AG10803 (cell line): ENCODE data around the gene ERBB2.

ENCODE experiments used
- DNase-seq: peaks from one replicate; pipeline ENCODE4 v3.0.0; 2010; ENCODE audit warnings: low read depth
- H3K4me3 ChIP-seq: 2 replicates; pipeline ENCODE4 v1.5.1; 2011; ENCODE audit warnings: mild to moderate bottlenecking, low read length, control low read depth
- TF ChIP-seq, protein P1 (sequence below): conservative IDR thresholded peaks from 2 replicates; pipeline ENCODE4 v1.5.1; 2011; ENCODE audit warnings: mild to moderate bottlenecking, low read length, control low read depth, inconsistent platforms

Gene ERBB2

GRCh38 chr17:39661744-39662541 lies 37.9 kb upstream of the ERBB2 start:
- H3K4me3 ChIP-seq = no peak overlapping the region
- DNase-seq = no peak
- TF ChIP-seq, protein P1, sequence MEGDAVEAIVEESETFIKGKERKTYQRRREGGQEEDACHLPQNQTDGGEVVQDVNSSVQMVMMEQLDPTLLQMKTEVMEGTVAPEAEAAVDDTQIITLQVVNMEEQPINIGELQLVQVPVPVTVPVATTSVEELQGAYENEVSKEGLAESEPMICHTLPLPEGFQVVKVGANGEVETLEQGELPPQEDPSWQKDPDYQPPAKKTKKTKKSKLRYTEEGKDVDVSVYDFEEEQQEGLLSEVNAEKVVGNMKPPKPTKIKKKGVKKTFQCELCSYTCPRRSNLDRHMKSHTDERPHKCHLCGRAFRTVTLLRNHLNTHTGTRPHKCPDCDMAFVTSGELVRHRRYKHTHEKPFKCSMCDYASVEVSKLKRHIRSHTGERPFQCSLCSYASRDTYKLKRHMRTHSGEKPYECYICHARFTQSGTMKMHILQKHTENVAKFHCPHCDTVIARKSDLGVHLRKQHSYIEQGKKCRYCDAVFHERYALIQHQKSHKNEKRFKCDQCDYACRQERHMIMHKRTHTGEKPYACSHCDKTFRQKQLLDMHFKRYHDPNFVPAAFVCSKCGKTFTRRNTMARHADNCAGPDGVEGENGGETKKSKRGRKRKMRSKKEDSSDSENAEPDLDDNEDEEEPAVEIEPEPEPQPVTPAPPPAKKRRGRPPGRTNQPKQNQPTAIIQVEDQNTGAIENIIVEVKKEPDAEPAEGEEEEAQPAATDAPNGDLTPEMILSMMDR = no peak

DNA sequence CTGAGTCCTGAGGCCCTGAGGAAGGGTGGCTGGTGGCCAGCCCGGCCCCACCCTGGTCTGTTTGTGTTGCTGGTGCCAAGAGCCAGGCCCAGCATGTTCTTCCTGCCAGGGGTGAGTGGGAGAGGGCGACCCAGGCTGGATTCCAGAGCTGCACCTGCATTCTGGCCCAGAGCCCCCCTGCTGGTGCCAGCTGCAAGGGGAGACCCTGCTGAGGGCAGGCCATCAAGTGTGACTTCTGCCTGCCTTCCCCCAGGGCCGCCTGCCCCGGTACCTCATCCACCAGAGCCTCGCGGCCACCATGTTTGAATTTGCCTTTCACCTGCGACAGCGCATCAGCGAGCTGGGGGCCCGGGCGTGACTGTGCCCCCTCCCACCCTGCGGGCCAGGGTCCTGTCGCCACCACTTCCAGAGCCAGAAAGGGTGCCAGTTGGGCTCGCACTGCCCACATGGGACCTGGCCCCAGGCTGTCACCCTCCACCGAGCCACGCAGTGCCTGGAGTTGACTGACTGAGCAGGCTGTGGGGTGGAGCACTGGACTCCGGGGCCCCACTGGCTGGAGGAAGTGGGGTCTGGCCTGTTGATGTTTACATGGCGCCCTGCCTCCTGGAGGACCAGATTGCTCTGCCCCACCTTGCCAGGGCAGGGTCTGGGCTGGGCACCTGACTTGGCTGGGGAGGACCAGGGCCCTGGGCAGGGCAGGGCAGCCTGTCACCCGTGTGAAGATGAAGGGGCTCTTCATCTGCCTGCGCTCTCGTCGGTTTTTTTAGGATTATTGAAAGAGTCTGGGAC lies 37.1 kb upstream of the ERBB2 start:
- no peak for DNase-seq
- TF ChIP-seq, protein P1 = no peak
- no peak overlapping the region for H3K4me3 ChIP-seq

- DNase-seq = no peak
- H3K4me3 ChIP-seq = no peak overlapping the region
Measured at GRCh38 chr17:39663340-39663687, 36.5 kb upstream of the ERBB2 start.

GRCh38 chr17:39663688-39664580 lies 35.9 kb upstream of the ERBB2 start:
- TF ChIP-seq, protein P1 = no peak
- no peak overlapping the region for H3K4me3 ChIP-seq
- no peak for DNase-seq

More at GRCh38 chr17:39663340-39663687, 36.5 kb upstream of the ERBB2 start:
- TF ChIP-seq, protein P1 = no peak

- H3K4me3 ChIP-seq = no peak within 1 kb of the TSS
- no peak for DNase-seq
Measured at GRCh38 chr17:39664581-39665561, 35.0 kb upstream of the ERBB2 start, which contains the start of gene TCAP. Gene TCAP (plus strand): TSS chr17:39665349. CDS start chr17:39665360, 11 bp downstream.

More at GRCh38 chr17:39664581-39665561, 35.0 kb upstream of the ERBB2 start, which contains the start of gene TCAP:
- TF ChIP-seq, protein P1 = no peak
